Subcutaneous adipose tissue (tissue), 4 donors: ENCODE results near the gene NISCH. TPM values are rescaled to one million over a fixed set of nuclear protein-coding genes. Genes with fewer than 3 reads are reported as not detected.

ENCODE experiments used
- CTCF ChIP-seq: fragments of 450-650 bp; IDR thresholded peaks from one replicate; pipeline ENCODE4 v1.5.1; 2016; ENCODE audit warnings: low read depth, mild to moderate bottlenecking, control low read depth, antibody characterized with exemption, moderate library complexity
- total RNA-seq, 4 donors: library from RNA; depleted of rRNA; stranded (reverse); fragments of >200 nt; gene quantifications; one replicate each; pipeline ENCODE4 v1.1.0, GENCODE V29; 2016

The NISCH gene
- total RNA-seq, 4 donors from 2014 or later: 52.7 to 105 (median 71.5) TPM

- TF ChIP-seq CTCF: no peak
Observed at GRCh38 chr3:52436500-52437149, 18.8 kb upstream of the NISCH start.

GRCh38 chr3:52437326-52438103 lies 17.9 kb upstream of the NISCH start:
- TF ChIP-seq CTCF: no peak

GRCh38 chr3:52438104-52438376 lies 17.4 kb upstream of the NISCH start:
- no peak for TF ChIP-seq CTCF

- TF ChIP-seq CTCF: no peak
Observed at GRCh38 chr3:52438579-52439425, 16.6 kb upstream of the NISCH start.

- TF ChIP-seq CTCF: no peak
Observed at GRCh38 chr3:52439426-52440248, 15.8 kb upstream of the NISCH start.

- TF ChIP-seq CTCF: no peak
Observed at GRCh38 chr3:52440249-52440551, 15.2 kb upstream of the NISCH start.
